ENCODE data around the gene CRYGC. TPM values are rescaled to one million over a fixed set of nuclear protein-coding genes. Genes with fewer than 3 reads are reported as not detected.

Gene CRYGC
- total and polyA plus RNA-seq, 2 of the 13 experiments (the other 11 are each of a cell fraction or from before 2014, with no cell fraction given) = 0.20 to 0.27 TPM

DNA sequence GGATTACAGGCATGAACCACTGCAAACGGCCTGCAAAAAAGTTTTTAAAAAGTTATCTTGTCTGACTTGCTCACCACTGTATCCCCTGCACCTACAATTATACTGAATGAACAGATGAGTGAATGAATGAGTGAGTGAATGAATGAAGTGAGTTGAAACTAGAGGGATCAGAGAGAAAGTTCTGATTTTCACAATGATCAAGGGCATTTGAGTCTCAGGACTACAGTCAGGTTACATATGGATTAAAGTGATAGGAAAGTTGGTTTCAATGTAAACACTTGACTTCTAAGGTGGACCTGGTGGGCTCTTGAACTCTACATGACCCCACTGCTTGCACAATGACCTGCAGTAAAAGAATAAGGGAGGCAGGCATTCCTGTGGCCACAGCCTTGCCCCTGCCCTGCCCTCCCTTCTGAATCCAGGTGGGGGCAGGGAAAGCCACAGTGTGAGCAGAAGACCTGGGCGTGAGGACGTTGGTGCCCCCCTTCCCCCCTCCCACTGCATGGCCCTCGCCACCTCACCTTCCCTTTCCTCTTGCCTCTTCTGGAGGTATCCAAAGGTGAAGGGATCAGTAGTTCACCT lies 49.5 kb upstream of the CRYGC start (continued):
- TF ChIP-seq, protein P1, sequence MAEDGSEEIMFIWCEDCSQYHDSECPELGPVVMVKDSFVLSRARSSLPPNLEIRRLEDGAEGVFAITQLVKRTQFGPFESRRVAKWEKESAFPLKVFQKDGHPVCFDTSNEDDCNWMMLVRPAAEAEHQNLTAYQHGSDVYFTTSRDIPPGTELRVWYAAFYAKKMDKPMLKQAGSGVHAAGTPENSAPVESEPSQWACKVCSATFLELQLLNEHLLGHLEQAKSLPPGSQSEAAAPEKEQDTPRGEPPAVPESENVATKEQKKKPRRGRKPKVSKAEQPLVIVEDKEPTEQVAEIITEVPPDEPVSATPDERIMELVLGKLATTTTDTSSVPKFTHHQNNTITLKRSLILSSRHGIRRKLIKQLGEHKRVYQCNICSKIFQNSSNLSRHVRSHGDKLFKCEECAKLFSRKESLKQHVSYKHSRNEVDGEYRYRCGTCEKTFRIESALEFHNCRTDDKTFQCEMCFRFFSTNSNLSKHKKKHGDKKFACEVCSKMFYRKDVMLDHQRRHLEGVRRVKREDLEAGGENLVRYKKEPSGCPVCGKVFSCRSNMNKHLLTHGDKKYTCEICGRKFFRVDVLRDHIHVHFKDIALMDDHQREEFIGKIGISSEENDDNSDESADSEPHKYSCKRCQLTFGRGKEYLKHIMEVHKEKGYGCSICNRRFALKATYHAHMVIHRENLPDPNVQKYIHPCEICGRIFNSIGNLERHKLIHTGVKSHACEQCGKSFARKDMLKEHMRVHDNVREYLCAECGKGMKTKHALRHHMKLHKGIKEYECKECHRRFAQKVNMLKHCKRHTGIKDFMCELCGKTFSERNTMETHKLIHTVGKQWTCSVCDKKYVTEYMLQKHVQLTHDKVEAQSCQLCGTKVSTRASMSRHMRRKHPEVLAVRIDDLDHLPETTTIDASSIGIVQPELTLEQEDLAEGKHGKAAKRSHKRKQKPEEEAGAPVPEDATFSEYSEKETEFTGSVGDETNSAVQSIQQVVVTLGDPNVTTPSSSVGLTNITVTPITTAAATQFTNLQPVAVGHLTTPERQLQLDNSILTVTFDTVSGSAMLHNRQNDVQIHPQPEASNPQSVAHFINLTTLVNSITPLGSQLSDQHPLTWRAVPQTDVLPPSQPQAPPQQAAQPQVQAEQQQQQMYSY (CRISPR knock-in tag; IDR thresholded peaks at IDR 0.05) = no peak
- TF ChIP-seq MAZ (IDR thresholded peaks at IDR 0.05; ENCODE audit: borderline replicate concordance, low read depth, low read length) (no peak), MAZ (CRISPR knock-in tag; IDR thresholded peaks at IDR 0.05; ENCODE audit: low read depth) (no peak), NCOA2 (CRISPR knock-in tag; IDR thresholded peaks at IDR 0.05) (peak; percentile 85), CHCHD3 (CRISPR knock-in tag; IDR thresholded peaks at IDR 0.05) (no peak), ARNT (IDR thresholded peaks at IDR 0.05) (no peak), POLR2G (IDR thresholded peaks at IDR 0.05; ENCODE audit: low read depth, low read length) (no peak), HOXA9 (CRISPR knock-in tag; IDR thresholded peaks at IDR 0.05; ENCODE audit: borderline replicate concordance) (no peak), PITX1 (CRISPR knock-in tag; IDR thresholded peaks at IDR 0.05) (peak; percentile 48; the same call in 1 of the 2 replicates)
- TF ChIP-seq, protein P2, sequence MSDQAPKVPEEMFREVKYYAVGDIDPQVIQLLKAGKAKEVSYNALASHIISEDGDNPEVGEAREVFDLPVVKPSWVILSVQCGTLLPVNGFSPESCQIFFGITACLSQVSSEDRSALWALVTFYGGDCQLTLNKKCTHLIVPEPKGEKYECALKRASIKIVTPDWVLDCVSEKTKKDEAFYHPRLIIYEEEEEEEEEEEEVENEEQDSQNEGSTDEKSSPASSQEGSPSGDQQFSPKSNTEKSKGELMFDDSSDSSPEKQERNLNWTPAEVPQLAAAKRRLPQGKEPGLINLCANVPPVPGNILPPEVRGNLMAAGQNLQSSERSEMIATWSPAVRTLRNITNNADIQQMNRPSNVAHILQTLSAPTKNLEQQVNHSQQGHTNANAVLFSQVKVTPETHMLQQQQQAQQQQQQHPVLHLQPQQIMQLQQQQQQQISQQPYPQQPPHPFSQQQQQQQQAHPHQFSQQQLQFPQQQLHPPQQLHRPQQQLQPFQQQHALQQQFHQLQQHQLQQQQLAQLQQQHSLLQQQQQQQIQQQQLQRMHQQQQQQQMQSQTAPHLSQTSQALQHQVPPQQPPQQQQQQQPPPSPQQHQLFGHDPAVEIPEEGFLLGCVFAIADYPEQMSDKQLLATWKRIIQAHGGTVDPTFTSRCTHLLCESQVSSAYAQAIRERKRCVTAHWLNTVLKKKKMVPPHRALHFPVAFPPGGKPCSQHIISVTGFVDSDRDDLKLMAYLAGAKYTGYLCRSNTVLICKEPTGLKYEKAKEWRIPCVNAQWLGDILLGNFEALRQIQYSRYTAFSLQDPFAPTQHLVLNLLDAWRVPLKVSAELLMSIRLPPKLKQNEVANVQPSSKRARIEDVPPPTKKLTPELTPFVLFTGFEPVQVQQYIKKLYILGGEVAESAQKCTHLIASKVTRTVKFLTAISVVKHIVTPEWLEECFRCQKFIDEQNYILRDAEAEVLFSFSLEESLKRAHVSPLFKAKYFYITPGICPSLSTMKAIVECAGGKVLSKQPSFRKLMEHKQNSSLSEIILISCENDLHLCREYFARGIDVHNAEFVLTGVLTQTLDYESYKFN (CRISPR knock-in tag; conservative IDR thresholded peaks at IDR 0.05) = 0 out of 2 replicates have a peak, but pooled peaks have one; percentile 37
- TF ChIP-seq, protein P3, sequence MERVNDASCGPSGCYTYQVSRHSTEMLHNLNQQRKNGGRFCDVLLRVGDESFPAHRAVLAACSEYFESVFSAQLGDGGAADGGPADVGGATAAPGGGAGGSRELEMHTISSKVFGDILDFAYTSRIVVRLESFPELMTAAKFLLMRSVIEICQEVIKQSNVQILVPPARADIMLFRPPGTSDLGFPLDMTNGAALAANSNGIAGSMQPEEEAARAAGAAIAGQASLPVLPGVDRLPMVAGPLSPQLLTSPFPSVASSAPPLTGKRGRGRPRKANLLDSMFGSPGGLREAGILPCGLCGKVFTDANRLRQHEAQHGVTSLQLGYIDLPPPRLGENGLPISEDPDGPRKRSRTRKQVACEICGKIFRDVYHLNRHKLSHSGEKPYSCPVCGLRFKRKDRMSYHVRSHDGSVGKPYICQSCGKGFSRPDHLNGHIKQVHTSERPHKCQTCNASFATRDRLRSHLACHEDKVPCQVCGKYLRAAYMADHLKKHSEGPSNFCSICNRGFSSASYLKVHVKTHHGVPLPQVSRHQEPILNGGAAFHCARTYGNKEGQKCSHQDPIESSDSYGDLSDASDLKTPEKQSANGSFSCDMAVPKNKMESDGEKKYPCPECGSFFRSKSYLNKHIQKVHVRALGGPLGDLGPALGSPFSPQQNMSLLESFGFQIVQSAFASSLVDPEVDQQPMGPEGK (CRISPR knock-in tag; IDR thresholded peaks at IDR 0.05) = peak; percentile 96
- TF ChIP-seq, protein P4, sequence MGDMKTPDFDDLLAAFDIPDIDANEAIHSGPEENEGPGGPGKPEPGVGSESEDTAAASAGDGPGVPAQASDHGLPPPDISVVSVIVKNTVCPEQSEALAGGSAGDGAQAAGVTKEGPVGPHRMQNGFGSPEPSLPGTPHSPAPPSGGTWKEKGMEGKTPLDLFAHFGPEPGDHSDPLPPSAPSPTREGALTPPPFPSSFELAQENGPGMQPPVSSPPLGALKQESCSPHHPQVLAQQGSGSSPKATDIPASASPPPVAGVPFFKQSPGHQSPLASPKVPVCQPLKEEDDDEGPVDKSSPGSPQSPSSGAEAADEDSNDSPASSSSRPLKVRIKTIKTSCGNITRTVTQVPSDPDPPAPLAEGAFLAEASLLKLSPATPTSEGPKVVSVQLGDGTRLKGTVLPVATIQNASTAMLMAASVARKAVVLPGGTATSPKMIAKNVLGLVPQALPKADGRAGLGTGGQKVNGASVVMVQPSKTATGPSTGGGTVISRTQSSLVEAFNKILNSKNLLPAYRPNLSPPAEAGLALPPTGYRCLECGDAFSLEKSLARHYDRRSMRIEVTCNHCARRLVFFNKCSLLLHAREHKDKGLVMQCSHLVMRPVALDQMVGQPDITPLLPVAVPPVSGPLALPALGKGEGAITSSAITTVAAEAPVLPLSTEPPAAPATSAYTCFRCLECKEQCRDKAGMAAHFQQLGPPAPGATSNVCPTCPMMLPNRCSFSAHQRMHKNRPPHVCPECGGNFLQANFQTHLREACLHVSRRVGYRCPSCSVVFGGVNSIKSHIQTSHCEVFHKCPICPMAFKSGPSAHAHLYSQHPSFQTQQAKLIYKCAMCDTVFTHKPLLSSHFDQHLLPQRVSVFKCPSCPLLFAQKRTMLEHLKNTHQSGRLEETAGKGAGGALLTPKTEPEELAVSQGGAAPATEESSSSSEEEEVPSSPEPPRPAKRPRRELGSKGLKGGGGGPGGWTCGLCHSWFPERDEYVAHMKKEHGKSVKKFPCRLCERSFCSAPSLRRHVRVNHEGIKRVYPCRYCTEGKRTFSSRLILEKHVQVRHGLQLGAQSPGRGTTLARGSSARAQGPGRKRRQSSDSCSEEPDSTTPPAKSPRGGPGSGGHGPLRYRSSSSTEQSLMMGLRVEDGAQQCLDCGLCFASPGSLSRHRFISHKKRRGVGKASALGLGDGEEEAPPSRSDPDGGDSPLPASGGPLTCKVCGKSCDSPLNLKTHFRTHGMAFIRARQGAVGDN (CRISPR knock-in tag; IDR thresholded peaks at IDR 0.05) = peak; percentile 35
- TF ChIP-seq, protein P5, sequence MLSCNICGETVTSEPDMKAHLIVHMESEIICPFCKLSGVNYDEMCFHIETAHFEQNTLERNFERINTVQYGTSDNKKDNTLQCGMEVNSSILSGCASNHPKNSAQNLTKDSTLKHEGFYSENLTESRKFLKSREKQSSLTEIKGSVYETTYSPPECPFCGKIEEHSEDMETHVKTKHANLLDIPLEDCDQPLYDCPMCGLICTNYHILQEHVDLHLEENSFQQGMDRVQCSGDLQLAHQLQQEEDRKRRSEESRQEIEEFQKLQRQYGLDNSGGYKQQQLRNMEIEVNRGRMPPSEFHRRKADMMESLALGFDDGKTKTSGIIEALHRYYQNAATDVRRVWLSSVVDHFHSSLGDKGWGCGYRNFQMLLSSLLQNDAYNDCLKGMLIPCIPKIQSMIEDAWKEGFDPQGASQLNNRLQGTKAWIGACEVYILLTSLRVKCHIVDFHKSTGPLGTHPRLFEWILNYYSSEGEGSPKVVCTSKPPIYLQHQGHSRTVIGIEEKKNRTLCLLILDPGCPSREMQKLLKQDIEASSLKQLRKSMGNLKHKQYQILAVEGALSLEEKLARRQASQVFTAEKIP (CRISPR knock-in tag; IDR thresholded peaks at IDR 0.05; ENCODE audit: borderline replicate concordance) = no peak

Data from HepG2 (cell line).